A673 (cell line): ENCODE data around the gene MSH3. TPM values are rescaled to one million over a fixed set of nuclear protein-coding genes. Genes with fewer than 3 reads are reported as not detected.
"Not testable (repeated sequence)": the region's sequence is repeated elsewhere in the genome, so short reads cannot be mapped to it uniquely, and the experiment has no call there.

Source experiments
- BruUV-seq: library from RNA; stranded (reverse); fragments of 400-500 nt; replicated peaks from 2 replicates; lab custom pipeline; 2021; lab: Mats Ljungman, UMichigan
- CTCF ChIA-PET: fragments of 300-600 bp; sonication (Branson Sonifier 250); formaldehyde crosslinking; loops from one replicate; lab custom pipeline; 2022; ENCODE audit warnings: antibody characterized with exemption; lab: Charles Lee
- POLR2A ChIA-PET: fragments of 300-600 bp; sonication (Branson Sonifier 250); formaldehyde crosslinking; loops from one replicate; lab custom pipeline; 2022; ENCODE audit warnings: antibody characterized with exemption; ENCODE audit not compliant: low non-redundant PET; lab: Charles Lee
- DNase-seq: peaks from one replicate; pipeline ENCODE4 v3.0.0-alpha.2; 2015; ENCODE audit warnings: low spot score
- H3K27ac ChIP-seq: fragments of 200-600 bp; sonication (generic); 2 replicates; pipeline ENCODE4 v1.5.1; 2016; ENCODE audit warnings: mixed run types, low read depth, mild to moderate bottlenecking, mixed read lengths, antibody characterized with exemption, low read length; ENCODE audit not compliant: poor library complexity, severe bottlenecking
- H3K27me3 ChIP-seq: fragments of 200-600 bp; sonication (generic); replicated peaks from 2 replicates; pipeline ENCODE4 v1.6.1; 2017; ENCODE audit warnings: mixed run types, low read depth, mild to moderate bottlenecking, mixed read lengths, antibody characterized with exemption, low read length; ENCODE audit not compliant: insufficient read depth, poor library complexity
- H3K36me3 ChIP-seq: fragments of 200-600 bp; sonication (generic); 2 replicates; pipeline ENCODE4 v1.6.1; 2016; ENCODE audit warnings: mixed run types, mild to moderate bottlenecking, mixed read lengths, antibody characterized with exemption, low read length; ENCODE audit not compliant: insufficient read depth, poor library complexity, severe bottlenecking
- H3K4me1 ChIP-seq: fragments of 200-600 bp; sonication (generic); 2 replicates; pipeline ENCODE4 v1.6.1; 2017; ENCODE audit warnings: mixed run types, mild to moderate bottlenecking, mixed read lengths, antibody characterized with exemption, low read length; ENCODE audit not compliant: insufficient read depth, poor library complexity, severe bottlenecking
- H3K4me3 ChIP-seq: fragments of 200-600 bp; sonication (generic); 2 replicates; pipeline ENCODE4 v1.5.1; 2016; ENCODE audit warnings: low read depth, mixed run types, mild to moderate bottlenecking, mixed read lengths, low read length; ENCODE audit not compliant: poor library complexity, severe bottlenecking
- H3K9me3 ChIP-seq: fragments of 200-600 bp; sonication (generic); 2 replicates; pipeline ENCODE4 v1.6.1; 2016; ENCODE audit warnings: mixed run types, low read depth, mild to moderate bottlenecking, mixed read lengths, antibody characterized with exemption, low read length; ENCODE audit not compliant: poor library complexity, severe bottlenecking
- EZH2 ChIP-seq: fragments of 200-600 bp; sonication (generic); IDR thresholded peaks from 2 replicates; pipeline ENCODE4 v1.6.1; 2017; ENCODE audit warnings: borderline replicate concordance, low read depth, mild to moderate bottlenecking, mixed read lengths, antibody characterized with exemption, low read length; ENCODE audit not compliant: poor library complexity, severe bottlenecking
- intact Hi-C: fragments of 100-400 bp; cut with micrococcal nuclease; formaldehyde crosslinking; loops from one replicate; pipeline ENCODE4 v1.10.0; 2022; ENCODE audit not compliant: unreplicated experiment
- total RNA-seq: library from RNA; stranded (reverse); gene quantifications from 2 replicates; pipeline ENCODE4 v1.2.3, GENCODE V29; 2021
- TF ChIP-seq, protein P1 (sequence below): fragments of 300-800, 200-600 bp; sonication (generic); conservative IDR thresholded peaks from 2 replicates; pipeline ENCODE4 v1.5.1; 2017; ENCODE audit warnings: low read depth, mild to moderate bottlenecking, antibody characterized with exemption, low read length, moderate library complexity, mixed read lengths

MSH3 gene
- total RNA-seq, 1 experiment from 2014 or later = 16.2 TPM

DNA sequence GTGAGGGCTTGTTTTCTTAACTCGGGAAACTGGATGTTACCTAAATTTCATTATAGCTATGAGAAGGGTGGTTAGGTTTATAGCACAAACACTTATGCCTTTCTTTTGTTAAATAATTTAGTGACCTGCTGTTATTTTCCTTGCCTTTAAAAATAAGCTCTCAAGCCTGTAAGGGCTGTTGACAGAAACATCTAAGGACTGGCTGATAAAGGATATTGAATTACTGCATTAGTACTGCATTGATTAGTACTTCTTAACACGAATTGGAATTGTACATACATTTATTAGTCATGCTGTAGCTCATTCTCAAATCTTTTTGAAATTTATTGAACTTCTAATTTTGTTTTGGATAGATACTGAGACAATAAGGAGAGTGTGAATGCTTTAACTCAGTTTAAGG is 85.4 kb downstream of the MSH3 start:
- POLR2A ChIA-PET = no interaction called here
- H3K4me3 ChIP-seq = no peak overlapping the region
- intact Hi-C loops = no loop called here
- H3K36me3 ChIP-seq = no peaks in the 10 kb centered on the region
- no TSS peak for BruUV-seq
- H3K27me3 ChIP-seq = no peaks in the 10 kb centered on the region
- CTCF ChIA-PET = no interaction called here
- no peaks in the 10 kb centered on the region for H3K9me3 ChIP-seq
- no peak for DNase-seq
- no peak overlapping the region for H3K27ac ChIP-seq
- TF ChIP-seq, protein P1, sequence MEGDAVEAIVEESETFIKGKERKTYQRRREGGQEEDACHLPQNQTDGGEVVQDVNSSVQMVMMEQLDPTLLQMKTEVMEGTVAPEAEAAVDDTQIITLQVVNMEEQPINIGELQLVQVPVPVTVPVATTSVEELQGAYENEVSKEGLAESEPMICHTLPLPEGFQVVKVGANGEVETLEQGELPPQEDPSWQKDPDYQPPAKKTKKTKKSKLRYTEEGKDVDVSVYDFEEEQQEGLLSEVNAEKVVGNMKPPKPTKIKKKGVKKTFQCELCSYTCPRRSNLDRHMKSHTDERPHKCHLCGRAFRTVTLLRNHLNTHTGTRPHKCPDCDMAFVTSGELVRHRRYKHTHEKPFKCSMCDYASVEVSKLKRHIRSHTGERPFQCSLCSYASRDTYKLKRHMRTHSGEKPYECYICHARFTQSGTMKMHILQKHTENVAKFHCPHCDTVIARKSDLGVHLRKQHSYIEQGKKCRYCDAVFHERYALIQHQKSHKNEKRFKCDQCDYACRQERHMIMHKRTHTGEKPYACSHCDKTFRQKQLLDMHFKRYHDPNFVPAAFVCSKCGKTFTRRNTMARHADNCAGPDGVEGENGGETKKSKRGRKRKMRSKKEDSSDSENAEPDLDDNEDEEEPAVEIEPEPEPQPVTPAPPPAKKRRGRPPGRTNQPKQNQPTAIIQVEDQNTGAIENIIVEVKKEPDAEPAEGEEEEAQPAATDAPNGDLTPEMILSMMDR = no peak
- TF ChIP-seq EZH2 = no peak
- no peaks in the 10 kb centered on the region for H3K4me1 ChIP-seq

DNA sequence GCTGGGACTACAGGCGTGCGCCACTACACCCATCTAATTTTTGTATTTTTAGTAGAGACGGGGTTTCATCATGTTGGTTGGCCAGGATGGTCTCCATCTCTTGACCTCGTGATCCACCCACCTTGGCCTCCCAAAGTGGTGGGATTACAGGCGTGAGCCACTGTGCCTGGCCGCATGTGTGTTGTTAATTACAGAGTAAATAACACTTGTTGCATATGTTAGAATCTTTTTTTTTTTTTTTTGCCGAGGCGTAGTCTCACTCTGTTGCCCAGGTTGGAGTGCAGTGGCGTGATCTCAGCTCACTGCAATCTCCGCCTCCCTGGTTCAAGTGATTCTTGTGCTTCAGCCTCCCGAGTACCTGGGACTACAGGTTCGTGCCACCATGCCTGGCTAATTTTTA is 86.0 kb downstream of the MSH3 start:
- DNase-seq, H3K4me3 ChIP-seq, H3K36me3 ChIP-seq, H3K4me1 ChIP-seq, H3K9me3 ChIP-seq, intact Hi-C loops, BruUV-seq, H3K27me3 ChIP-seq, CTCF ChIA-PET, H3K27ac ChIP-seq, POLR2A ChIA-PET: not testable (repeated sequence)

DNA sequence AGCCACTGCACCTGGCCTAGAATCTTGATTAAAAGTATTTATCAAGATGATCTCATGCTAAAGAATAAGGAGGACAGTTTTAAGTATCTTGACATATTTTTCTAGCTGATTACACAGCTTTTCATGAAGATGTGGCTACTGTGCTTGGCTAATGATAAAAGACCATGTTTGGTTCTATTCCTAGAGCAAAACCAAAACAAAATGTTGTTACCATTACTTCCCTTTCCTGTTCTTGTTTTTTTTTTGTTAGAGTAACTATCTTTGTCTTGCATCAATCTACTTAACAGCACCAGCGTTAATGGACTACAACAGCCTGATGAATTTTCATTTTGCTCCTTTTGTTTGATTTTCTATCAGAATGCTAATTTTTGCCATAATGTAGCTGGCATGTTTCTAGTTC is 86.5 kb downstream of the MSH3 start:
- Histone ChIP-seq H3K4me3 (no peak overlapping the region), H3K27me3 (no peaks in the 10 kb centered on the region), H3K36me3 (no peaks in the 10 kb centered on the region), H3K27ac (no peak overlapping the region), H3K4me1 (no peaks in the 10 kb centered on the region), H3K9me3 (no peaks in the 10 kb centered on the region)
- ChIA-PET CTCF (no interaction called here), POLR2A (no interaction called here)
- intact Hi-C loops = no loop called here
- DNase-seq = no peak
- TF ChIP-seq EZH2 = no peak
- TF ChIP-seq, protein P1 = no peak
- no TSS peak for BruUV-seq

DNA sequence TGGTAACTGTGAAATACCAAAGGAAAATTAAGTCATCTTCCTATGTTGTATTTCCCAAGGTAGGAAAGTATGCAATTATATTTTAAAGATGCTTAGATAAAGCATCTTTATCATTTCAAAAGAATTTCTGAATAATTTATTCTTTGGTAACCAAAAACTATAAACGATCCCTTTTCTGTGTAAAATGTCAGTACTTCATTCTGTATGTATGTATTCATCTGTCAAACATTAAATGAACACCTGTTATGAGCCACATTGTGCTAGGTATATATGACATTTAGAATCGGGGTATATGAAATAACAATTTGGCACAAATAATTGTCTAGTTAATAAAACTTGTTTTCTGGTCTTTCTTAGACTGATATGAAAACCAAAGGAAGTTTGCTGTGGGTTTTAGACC is 89.7 kb downstream of the MSH3 start:
- H3K36me3 ChIP-seq = no peaks in the 10 kb centered on the region
- no peak for DNase-seq
- H3K9me3 ChIP-seq = no peaks in the 10 kb centered on the region
- no peaks in the 10 kb centered on the region for H3K4me1 ChIP-seq
- intact Hi-C loops = no loop called here
- no peaks in the 10 kb centered on the region for H3K27me3 ChIP-seq
- no peak overlapping the region for H3K27ac ChIP-seq
- no peak for TF ChIP-seq EZH2
- TF ChIP-seq, protein P1 = no peak
- no peak overlapping the region for H3K4me3 ChIP-seq
- no TSS peak for BruUV-seq
- ChIA-PET CTCF (no interaction called here), POLR2A (no interaction called here)
